ENCODE results near the gene POU3F3.

The POU3F3 gene

GRCh38 chr2:104878863-104879512 is 25.1 kb downstream of the POU3F3 start:
- no peak for DNase-seq

- DNase-seq, result no peak
Observed at GRCh38 chr2:104880076-104880475, 26.2 kb downstream of the POU3F3 start.

GRCh38 chr2:104883357-104883756 is 29.4 kb downstream of the POU3F3 start:
- DNase-seq, result no peak

GRCh38 chr2:104885119-104885782 is 31.3 kb downstream of the POU3F3 start:
- no peak for DNase-seq

GRCh38 chr2:104887676-104888075 is 33.8 kb downstream of the POU3F3 start:
- DNase-seq, result no peak

- no peak for DNase-seq
Observed at GRCh38 chr2:104888489-104889258, 34.8 kb downstream of the POU3F3 start.

- DNase-seq, result no peak
Observed at GRCh38 chr2:104889291-104889959, 35.5 kb downstream of the POU3F3 start.

GRCh38 chr2:104889960-104890684 is 36.2 kb downstream of the POU3F3 start:
- no peak for DNase-seq

GRCh38 chr2:104890685-104891069 is 36.8 kb downstream of the POU3F3 start:
- DNase-seq, result no peak

- DNase-seq, result no peak
Observed at GRCh38 chr2:104891145-104891544, 37.2 kb downstream of the POU3F3 start.

- no peak for DNase-seq
Observed at GRCh38 chr2:104896446-104896845, 42.5 kb downstream of the POU3F3 start.

- no peak for DNase-seq
Observed at GRCh38 chr2:104897515-104898184, 43.7 kb downstream of the POU3F3 start.

- DNase-seq, result no peak
Observed at GRCh38 chr2:104900608-104901007, 46.7 kb downstream of the POU3F3 start.

GRCh38 chr2:104901037-104901881 is 47.3 kb downstream of the POU3F3 start:
- DNase-seq, result no peak

- no peak for DNase-seq
Observed at GRCh38 chr2:104902317-104902716, 48.4 kb downstream of the POU3F3 start.
